GM19324 (cell line): ENCODE data around the gene DLG5.

Experiments used
- ATAC-seq: cut with Tn5 transposase; IDR thresholded peaks from one replicate; pipeline ENCODE4 v1.9.1; 2021; ENCODE audit warnings: mild to moderate bottlenecking, moderate library complexity; ENCODE audit not compliant: unreplicated experiment, low FRiP score

Gene DLG5

DNA sequence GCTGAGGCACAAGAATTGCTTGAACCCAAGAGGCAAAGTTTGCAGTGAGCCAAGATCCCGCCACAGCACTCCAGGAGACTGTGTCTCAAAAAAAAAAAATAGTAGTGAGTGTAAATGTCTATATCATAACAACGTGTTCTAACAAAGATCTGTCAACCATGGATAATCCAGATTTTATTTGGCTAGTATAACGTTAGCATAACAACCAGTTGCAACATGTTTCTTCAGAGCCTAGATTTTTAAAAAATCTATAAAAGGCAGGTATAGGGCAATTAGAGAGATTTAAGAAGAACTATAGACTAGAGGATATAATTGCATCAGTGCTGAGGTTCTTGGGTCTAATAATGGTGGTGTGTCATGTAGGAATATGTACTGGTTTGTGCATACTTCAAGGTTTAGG is 30.5 kb downstream of the DLG5 start:
- no peak for ATAC-seq

DNA sequence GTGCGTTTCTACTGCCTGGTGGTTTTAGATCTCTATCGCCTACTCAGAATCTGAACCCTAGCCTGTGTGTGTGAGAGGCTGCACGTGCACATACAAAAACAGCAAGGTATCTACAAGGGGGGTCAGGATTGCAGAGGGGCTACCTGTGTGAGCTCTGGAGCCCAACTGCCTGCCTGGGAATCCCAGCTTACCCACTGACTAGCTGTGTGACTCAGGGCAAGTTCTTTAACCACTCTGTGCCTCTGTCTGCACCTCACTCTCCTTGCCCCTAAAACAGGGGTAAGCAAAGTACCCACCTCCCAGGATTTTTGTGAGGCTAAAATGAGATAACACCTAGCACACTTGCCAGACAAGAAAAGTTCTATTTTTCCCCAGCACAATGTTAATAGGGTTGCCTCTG is 32.5 kb downstream of the DLG5 start:
- no peak for ATAC-seq

DNA sequence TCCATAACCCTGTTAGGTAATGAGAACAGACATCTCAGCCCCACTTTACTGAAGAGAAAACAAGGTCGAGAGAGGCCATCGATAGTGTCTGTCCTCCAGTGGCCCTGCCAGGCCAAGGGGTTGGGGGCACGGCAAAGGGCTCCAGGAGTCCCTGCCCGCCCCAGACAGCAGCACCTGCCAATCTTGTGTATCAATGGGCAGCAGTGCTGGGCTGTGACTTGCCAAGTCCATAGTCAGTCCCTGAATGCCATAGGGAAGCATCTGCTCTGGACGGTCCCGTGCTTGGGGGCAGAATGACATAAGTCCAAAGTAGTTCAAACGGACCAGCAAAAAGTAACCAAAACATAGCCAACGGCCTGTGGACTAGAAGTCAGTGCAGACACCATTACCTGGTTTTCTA is 33.2 kb downstream of the DLG5 start:
- ATAC-seq = no peak

DNA sequence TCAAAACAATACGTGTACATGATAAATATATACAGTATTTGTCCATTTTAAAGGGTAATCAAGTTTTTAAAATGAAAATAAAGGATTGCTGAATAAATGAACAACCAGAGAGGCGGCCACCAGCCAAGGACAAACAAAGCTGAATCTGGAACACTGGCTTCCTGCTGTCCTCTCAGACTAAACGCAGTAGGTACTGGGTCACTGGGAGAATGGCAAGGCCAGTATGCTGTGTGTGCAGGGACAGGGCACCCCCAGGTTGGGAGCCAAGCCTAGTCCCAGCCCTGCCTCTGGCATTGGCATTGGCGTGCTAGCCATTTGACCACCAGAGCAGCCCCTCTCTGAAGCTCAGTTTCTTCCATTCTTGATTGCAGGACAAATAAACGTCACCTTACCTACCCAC is 33.8 kb downstream of the DLG5 start:
- no peak for ATAC-seq

DNA sequence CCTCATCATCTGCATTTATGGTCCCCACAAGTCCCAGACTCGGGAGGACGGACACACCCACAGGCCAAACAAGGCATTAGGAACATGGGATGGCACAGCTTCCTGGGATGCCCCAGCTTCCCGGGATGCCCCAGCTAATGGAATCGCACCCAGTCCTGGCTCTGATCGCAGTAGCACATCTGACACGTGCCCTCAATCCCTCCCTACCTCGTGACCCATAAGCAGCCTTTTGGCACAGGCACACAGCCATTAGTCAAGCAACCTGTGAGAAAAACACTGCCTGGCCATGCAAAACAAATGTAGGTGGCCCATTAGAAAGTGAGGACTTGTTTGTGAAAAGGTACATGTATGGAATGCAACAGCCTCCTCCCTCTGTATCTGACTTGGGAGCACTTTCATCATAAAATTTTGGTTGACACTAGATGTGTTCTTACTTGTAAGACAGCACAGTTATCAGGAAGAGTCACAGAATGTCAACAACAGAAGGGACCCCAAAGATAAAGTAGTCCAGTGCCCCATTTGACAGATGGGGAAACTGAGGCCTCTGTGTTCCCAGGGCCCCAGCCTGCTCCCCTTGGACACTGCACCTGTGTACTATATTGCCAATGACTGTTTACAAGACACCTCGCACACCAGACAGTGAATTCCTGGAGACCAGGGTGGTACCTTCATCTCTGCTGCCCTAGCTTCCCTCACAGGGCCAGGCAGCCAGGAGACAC is 34.4 kb downstream of the DLG5 start:
- ATAC-seq = no peak

DNA sequence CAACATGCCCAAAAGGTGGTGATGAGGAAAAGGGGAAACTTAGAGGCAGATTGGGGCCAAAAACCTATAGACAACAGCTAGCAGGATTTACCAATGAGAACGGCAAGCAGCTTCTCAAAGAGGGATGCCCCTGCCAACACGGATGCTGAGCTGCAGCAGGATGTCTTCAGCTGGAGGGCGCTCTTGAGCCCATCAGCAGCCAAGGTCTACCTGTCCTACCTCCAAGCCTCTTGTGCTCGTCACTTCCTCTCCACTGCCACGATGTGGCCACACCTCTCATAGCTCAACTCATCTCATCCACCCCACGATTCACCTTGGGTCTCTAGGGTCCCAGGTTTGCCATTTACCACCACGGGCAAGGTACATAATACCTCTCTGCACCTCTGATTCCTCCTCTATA is 36.5 kb downstream of the DLG5 start:
- ATAC-seq = no peak

DNA sequence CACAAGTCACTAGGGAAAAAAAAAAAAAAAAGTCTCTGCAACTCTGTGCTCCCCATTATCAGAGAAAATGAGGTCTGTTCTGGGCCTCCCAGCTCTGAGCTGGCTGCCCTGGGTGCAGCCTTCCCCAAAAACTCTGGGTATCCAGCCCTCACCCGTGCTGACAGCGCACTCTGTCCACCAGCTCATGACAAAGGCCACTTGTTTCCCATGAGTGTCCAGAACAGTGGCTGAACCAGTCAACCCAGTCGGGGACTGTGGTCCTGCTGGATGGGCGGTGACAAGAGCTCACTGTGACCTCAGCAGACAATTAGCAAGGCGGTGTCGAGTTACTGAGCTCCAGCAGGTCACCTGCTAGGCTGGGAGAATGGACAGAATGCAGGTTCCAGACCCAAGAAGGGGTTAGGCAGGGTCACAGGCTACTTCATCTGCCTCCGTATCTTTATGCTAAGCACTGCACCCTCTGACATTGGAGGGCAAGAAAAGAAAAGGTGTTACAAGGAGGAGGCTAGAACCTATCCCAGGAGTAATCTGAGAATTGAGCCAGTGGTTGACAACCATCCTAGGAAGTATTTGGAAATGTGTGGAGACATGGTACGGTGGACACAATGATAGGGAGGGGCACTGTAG is 37.2 kb downstream of the DLG5 start:
- ATAC-seq = no peak

DNA sequence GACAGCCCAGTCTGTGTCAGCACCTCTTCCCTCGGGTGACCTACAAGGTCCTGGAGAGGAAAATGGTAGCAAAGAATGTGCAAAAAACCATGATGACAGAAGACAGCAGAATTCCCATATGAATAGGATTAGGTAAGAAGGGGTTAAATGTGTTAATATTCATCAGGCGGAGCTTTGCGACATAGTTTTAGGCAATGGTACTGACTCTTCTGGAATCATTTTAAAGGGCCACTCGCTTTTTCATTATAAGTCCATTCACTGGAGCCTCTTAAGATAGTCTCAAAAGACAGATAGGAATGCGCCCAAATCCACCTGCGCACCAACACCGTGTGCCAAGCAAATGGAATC is 38.2 kb downstream of the DLG5 start:
- ATAC-seq = no peak

DNA sequence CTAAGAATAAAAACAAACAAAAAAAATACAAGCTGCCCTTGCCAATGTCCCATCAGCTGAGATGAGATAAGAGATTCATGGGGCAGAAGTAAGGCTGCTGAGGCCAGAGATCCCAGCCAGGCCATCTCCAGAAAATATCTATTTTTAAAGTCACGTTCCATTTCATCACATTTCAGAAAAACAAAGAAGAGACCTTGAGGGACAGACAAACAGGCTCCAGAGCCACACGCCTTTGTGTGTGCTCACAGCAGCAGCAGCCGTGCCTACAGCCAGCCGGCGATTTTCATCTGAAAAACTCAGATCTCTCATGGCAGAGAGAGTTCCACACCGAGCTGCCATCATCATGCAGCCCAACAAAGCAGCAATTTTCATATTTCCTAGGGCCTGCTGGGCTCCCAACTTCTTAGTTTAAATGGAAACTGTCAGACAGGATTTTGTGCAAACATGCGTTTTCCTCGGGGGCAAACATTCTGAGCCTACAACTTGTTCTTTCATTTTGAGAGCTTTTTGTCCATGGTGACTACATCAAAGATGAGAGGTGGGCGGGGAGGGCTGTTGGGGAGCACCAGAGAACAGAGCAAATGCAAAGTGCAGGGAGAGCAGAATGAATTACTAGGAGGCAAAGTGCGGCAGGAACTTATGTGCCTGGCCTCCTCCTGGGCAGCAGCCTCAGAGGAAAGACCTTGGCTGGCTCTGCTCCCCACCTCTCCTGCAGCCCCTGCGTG is 38.8 kb downstream of the DLG5 start:
- ATAC-seq = no peak

DNA sequence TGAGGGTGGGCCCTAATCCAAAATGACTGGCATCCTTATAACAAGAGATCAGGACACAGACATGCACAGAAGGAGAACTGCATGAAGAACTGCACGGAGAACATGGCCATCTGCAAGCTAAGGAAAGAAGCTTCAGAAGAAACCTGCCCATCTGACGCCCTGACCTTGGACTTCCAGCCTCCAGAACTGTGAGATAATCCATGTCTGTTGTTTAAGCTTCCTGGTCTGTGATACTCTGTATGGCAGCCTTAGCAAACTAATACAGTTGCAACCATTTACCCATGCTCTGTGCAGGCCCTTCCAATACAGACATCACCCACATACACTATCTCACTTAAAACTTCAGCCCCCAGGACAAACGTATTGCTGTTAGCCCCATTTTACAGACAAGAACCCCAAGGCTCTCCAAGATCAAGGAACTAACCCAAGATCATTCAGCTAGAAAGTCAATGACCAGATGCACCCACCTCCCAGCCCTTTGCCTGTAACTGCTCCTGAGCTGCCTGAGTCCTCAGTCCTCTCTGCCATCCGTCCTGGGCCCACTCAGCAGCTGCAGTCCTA is 39.7 kb downstream of the DLG5 start:
- no peak for ATAC-seq

DNA sequence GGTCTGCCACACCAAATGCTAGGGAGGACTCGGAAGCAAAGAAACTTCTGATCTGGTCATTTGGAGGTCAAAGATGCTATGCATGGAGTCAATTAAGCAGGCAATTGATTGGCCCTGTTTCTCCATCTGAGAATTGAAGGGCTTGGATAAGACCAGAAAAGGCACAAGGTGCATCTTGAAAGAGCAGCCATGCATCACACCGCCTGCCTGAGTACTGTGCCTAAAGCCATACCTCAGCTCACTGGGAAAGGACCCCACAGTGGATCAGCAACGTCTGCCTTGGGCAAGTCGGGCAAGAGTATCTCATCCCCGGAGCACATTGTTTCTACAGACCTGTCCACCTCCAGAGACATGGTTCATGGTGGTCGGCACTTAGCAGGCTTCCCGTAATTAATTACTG is 42.4 kb downstream of the DLG5 start:
- ATAC-seq = no peak

DNA sequence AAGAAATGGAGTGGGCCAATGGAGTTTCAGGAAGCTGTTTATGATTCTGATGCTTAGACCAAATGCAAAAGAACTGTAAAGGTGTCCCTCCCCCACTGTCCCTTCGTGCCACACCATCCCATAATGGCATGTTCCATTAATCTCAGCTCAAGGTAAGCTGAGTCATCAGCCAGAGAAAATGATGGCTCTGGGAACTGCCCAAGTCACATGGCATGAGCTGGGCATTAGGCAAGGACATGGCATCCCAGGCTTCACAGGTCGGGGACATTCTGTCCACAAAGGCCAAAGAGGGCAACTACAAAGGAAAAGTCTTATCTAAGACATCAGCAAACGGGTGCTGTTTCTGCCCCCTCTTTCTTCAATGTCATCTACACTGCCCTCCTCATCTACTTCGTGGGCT is 44.9 kb downstream of the DLG5 start:
- no peak for ATAC-seq

DNA sequence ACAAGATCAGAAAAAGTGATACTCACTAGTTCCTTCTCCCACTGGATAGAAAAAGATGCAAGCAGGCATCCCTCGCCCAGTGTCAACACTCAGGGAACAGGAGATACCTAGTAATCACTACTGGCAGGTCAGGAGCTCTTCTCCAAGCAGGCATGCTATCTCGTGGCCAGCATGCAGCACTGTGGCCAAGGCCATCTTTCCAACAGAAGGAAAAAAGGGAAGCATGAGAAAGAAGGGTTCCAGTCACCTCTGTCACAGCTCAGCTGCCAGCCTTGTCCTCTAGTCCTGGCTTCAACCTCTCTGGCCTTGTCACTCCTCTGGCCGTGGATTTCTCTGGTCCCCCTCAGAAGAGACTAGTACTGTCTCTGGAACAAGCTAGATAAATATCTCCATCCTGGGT is 45.3 kb downstream of the DLG5 start:
- no peak for ATAC-seq

DNA sequence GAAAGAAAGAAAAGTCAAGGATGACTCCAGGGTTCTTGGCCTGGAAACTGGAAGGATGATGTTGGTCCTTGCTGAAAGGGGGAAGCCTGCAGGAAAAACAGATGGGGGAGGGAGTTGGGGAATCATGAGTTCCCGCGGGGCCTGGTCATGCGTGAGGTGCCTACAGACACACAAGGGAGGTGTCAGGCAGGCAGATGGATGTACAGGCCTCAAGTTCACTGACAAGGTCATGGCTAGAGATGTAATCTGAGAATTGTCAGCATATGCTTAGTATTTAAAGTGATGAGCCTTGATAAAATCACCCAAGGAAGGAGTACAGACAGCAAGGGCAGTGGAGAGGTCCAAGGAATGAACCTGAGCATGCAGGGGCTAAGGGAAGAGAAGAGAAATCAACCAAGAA is 46.8 kb downstream of the DLG5 start:
- no peak for ATAC-seq

DNA sequence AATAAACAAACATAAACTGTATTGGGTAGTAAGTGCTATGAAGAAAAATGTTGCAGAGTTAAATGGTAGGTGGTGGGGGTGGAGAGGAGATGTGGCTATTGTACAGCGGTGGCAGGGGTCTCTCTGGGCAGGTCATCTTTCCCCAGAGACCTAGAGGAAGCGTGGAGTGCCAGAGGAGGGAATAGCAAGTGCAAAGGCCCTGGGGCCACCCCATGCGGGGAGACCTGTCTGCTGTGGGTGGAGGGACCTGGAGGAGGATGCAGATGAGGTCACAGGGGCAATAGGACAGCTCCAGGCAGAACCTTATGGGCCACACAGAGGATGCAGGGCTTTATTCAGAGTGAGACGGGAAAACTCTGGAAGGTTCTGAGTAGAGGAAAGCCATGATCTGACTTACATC is 47.5 kb downstream of the DLG5 start:
- no peak for ATAC-seq

DNA sequence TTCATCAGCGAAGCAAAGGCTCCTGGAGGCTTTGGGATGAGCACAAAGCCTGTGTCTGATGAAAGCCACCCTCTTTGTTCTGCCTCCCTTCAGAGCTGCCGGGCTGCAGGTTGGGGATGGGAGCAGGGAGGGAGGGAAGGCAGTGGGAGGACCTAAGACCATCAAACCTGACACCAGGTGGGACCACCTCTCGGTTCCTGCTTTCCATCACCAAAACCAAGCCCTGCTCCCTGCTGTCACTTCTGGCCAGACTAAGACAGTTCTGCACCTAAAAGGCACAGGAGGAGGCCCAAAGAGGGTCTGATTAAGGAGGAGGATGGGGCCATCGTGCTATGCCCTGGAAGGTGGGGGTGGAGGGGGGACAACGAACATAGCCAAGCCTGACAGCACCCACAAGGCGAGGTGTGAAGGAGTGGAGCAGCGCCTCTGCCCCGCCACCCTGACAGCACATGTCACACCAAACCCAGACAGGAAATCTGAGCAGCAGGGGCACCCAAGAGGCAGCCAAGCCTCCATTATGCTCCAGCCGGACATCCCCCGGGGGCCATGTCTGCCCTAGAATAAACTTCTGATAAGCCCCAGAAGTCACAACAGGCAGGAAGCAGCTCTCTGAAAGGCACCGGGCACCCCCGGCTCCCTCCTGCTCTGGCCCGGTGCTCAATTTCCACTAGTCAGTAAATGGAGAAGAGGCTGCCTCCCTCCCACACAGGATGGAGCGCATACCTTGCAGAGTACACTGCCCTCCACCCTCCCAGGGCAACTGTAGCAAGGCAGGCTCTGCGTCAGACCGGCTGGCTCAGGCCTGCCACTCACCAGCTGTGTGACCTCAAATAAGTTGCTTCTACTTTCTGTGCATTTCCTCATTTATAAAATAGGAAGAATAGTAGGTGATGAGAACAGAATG is 48.9 kb downstream of the DLG5 start:
- ATAC-seq = peak; percentile 37

DNA sequence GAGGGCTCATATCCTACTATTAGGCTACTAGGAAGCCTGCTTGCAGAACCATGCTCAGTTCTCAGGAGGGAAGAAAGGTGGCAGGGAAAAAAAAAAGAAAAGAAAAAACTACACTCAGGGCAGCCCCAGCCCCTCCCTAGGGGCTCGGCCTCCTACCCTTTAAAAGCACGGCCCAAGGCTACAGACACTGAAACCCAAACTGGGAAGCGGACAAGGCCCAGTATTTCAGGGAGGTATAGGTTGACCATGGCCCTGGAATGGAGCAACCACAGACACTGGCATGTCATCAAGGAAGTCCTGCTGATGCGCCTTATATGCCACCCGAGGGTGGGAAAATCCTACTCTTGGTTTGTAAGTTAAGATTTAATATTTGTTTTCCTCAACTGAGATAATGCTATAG is 50.8 kb downstream of the DLG5 start:
- ATAC-seq = no peak

DNA sequence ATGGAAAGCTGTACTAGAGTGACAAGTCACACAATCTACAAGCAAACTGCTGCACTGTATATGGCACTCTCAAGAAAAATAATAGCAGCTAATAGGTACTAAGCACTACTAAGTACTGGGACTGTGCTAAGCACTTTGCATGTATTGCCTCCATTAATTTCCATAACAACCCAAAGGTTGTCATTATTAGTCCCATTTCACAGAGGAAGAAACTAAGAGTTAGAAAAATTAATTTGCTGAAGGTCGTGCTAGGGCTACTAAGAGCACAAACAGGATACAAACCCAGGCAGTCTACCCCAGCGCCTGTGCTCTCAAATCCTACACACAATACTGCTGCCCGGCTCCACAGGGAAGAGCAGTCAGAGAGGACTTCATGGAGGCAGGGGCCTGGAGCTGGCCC is 51.7 kb downstream of the DLG5 start:
- ATAC-seq = no peak

DNA sequence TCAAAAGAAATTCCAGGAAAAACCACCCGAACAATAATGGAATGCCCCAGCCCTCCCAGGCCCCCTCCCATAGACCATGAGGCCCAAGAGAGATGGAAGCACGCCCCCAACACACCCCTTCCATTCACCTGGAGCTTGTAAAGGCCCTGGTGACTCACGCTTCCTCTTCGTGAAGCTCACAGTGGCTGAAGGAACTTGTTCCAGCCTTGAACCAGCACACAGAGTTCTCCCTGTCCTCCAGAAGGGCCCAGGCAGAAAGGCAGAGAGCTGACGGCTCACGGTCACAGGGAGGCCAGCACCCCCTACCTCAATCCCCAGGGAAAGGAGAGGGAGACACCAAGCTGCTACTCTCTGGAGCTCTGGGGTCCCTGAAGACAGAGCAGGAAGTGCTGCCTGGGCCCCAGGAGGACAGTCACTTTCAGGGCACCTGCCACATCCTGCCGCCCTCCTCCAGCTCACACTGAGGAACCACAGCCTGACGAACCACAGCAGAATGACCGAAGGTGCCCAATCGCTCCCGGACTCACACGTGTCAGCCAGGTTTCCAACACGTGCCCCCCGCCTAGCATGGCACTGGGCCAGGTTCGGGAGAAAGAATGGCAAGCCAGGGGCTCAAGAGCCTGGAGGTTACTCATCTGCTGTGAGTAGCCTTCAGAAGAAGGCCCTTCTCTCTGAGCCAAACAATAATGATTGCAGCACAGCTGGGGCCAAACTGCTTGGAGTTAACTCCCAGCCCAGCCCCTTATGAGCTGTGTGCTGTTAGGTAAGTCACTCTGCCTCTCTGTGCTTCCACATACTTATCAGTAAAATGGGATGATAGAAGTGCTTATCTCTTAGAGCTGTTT is 52.8 kb downstream of the DLG5 start:
- ATAC-seq = peak; percentile 80
